CD4-positive, CD25-positive, alpha-beta regulatory T cell (primary cell): ENCODE measurements around the gene ELOB. TPM values are rescaled to one million over a fixed set of nuclear protein-coding genes. Genes with fewer than 3 reads are reported as not detected.
A peak's percentile ranks its signal among the peaks of the same experiment; 100 is the strongest.

Experiments
- ATAC-seq, 2 donors: fragments of 150-1000 bp; cut with Tn5 transposase; one replicate each; pipeline ENCODE4 v1.10.0; 2021; ENCODE audit warnings: low read depth in 2 of 2, moderate number of reproducible peaks in 2 of 2, moderate library complexity in 1 of 2
- DNase-seq, 3 donors: peaks; one replicate each; pipeline versions ENCODE4 v3.0.0 to v3.0.0-alpha.2; 2012 to 2022; ENCODE audit warnings: mixed read lengths in 1 of 3
- H3K27ac ChIP-seq: one replicate; pipeline ENCODE4 v1.7.0; 2013; ENCODE audit warnings: mild to moderate bottlenecking, low read length; ENCODE audit not compliant: insufficient read depth, poor library complexity, severe bottlenecking
- H3K27me3 ChIP-seq: one replicate; pipeline ENCODE4 v1.7.0; 2013; ENCODE audit warnings: low read length; ENCODE audit not compliant: control insufficient read depth, insufficient read depth
- H3K36me3 ChIP-seq: one replicate; pipeline ENCODE4 v1.7.0; 2013; ENCODE audit warnings: mild to moderate bottlenecking, low read length, moderate library complexity; ENCODE audit not compliant: control insufficient read depth, insufficient read depth
- H3K4me1 ChIP-seq: 2 replicates; pipeline ENCODE4 v1.7.0; 2013; ENCODE audit warnings: mild to moderate bottlenecking, low read length; ENCODE audit not compliant: insufficient read depth, control insufficient read depth, poor library complexity, severe bottlenecking
- H3K4me3 ChIP-seq: one replicate; pipeline ENCODE4 v1.7.0; 2013; ENCODE audit warnings: low read depth, mild to moderate bottlenecking, low read length, moderate library complexity
- H3K9me3 ChIP-seq, 2 experiments: 1 replicate in 1 of 2; 2 replicates in 1 of 2; pipeline ENCODE4 v1.7.0; 2013; ENCODE audit warnings: low read length in 2 of 2, mild to moderate bottlenecking in 1 of 2, moderate library complexity in 1 of 2; ENCODE audit not compliant: control insufficient read depth in 2 of 2
- H3K27ac Mint-ChIP-seq, 3 donors: one replicate each; pipeline ENCODE4 v1.8.0; 2020 to 2022; ENCODE audit warnings: mild to moderate bottlenecking in 3 of 3, mixed read lengths in 3 of 3, moderate library complexity in 2 of 3
- H3K27me3 Mint-ChIP-seq: one replicate; pipeline ENCODE4 v1.8.0; 2022; ENCODE audit warnings: mild to moderate bottlenecking, mixed read lengths
- H3K36me3 Mint-ChIP-seq: one replicate; pipeline ENCODE4 v1.8.0; 2020; ENCODE audit warnings: mixed read lengths
- H3K4me1 Mint-ChIP-seq, 4 donors: one replicate each; pipeline ENCODE4 v1.8.0; 2020 to 2022; ENCODE audit warnings: mixed read lengths in 4 of 4, mild to moderate bottlenecking in 1 of 4
- H3K4me3 Mint-ChIP-seq, 4 donors: one replicate each; pipeline ENCODE4 v1.8.0; 2020 to 2022; ENCODE audit warnings: mild to moderate bottlenecking in 4 of 4, mixed read lengths in 4 of 4, moderate library complexity in 3 of 4
- H3K9me3 Mint-ChIP-seq, 7 donors: one replicate each; pipeline ENCODE4 v1.8.0; 2020 to 2022; ENCODE audit warnings: mixed read lengths in 7 of 7, mild to moderate bottlenecking in 3 of 7, moderate library complexity in 2 of 7
- polyA plus RNA-seq, 4 donors: library from polyadenylated mRNA; unstranded; fragments of 300-500 nt; fragmentation: Illumina TruSeq; gene quantifications; one replicate each; pipeline ENCODE4 v1.2.3, GENCODE V29; 2021
- total RNA-seq: library from RNA; stranded (reverse); gene quantifications from one replicate; pipeline ENCODE4 v1.2.3, GENCODE V29; 2022

ELOB gene
- total and polyA plus RNA-seq, 5 donors from 2014 or later = 96.5 to 359 (median 273) TPM

DNA sequence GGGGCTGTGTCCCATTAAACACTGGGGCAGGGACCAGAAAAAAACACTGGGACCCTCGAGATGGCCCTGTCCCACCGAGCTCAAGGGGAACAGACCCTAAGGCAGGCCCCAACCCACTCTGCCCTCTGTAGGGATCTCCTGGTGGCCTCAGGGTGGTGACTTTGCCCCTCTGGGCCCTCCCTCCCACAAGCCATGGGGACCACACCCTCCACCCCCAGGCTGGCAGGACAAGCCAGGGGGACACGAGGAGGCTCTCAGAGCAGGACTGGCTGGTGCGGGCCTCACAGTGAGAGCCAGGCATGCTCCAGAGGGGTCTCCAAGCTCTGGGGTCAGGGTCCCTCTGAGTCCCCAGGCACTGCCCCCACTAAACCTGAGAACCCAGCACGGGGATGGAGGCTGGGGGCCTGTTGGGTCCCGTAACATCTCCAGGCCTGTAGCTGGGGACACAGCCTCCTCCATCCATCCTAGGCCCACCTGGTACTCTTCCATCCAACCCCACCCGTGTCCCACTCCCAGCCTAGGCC, 39.1 kb downstream of the ELOB start:
- Mint-ChIP-seq H3K4me1 (no peaks in the 10 kb centered on the region), H3K36me3 (no peaks in the 10 kb centered on the region), H3K4me3 (no peak overlapping the region), H3K27me3 (no peaks in the 10 kb centered on the region), H3K27ac (no peak overlapping the region), H3K9me3 (no peaks in the 10 kb centered on the region)
- Histone ChIP-seq H3K27me3 (no peaks in the 10 kb centered on the region), H3K9me3 (no peaks in the 10 kb centered on the region), H3K4me3 (no peak overlapping the region), H3K4me1 (no peaks in the 10 kb centered on the region), H3K27ac (no peak overlapping the region), H3K36me3 (no peaks in the 10 kb centered on the region)
- DNase-seq (no peak), ATAC-seq (no peak)

DNA sequence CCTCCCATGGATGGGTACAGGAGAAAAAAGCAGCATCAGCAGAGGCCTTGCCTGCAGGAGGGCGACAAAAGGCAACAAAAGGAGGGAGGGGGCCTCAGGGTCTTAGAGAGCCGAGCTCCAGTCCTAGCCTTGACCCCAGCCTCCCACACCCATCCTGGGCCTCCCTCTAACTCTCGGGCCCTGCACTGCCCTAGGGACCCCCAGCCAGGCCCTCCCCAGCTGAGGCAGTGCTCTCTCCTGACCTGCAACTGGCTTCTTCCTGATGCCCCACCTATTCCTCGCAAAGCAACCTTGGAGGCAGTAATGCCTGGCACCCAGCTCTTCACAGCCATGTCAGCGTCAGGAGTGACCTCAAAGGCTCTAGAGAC, 39.9 kb downstream of the ELOB start:
- no peak overlapping the region for H3K4me3 Mint-ChIP-seq

GRCh38 chr16:2736476-2737237, 40.4 kb downstream of the ELOB start:
- no peaks in the 10 kb centered on the region for H3K4me1 Mint-ChIP-seq
- no peaks in the 10 kb centered on the region for H3K36me3 ChIP-seq
- H3K4me3 Mint-ChIP-seq = no peak overlapping the region
- DNase-seq (no peak), ATAC-seq (no peak)
- no peaks in the 10 kb centered on the region for H3K4me1 ChIP-seq
- no peaks in the 10 kb centered on the region for H3K9me3 Mint-ChIP-seq
- H3K4me3 ChIP-seq = no peak overlapping the region
- no peaks in the 10 kb centered on the region for H3K27me3 ChIP-seq
- no peaks in the 10 kb centered on the region for H3K9me3 ChIP-seq
- no peak overlapping the region for H3K27ac Mint-ChIP-seq
- no peaks in the 10 kb centered on the region for H3K36me3 Mint-ChIP-seq
- peaks cover 3% of the 10 kb centered on the region for H3K27me3 Mint-ChIP-seq
- H3K27ac ChIP-seq = no peak overlapping the region

More for the DNA sequence above, 39.9 kb downstream of the ELOB start:
- Histone ChIP-seq H3K27ac (no peak overlapping the region), H3K4me1 (no peaks in the 10 kb centered on the region), H3K27me3 (no peaks in the 10 kb centered on the region), H3K36me3 (no peaks in the 10 kb centered on the region), H3K4me3 (no peak overlapping the region), H3K9me3 (no peaks in the 10 kb centered on the region)
- DNase-seq = no peak
- no peak for ATAC-seq
- Mint-ChIP-seq H3K4me1 (no peaks in the 10 kb centered on the region), H3K36me3 (no peaks in the 10 kb centered on the region), H3K27me3 (no peaks in the 10 kb centered on the region), H3K9me3 (no peaks in the 10 kb centered on the region), H3K27ac (no peak overlapping the region)

GRCh38 chr16:2734844-2735515, 42.1 kb downstream of the ELOB start:
- Mint-ChIP-seq H3K27me3 (peaks cover 4% of the 10 kb centered on the region), H3K36me3 (no peaks in the 10 kb centered on the region), H3K27ac (no peak overlapping the region), H3K4me1 (no peaks in the 10 kb centered on the region), H3K4me3 (no peak overlapping the region), H3K9me3 (no peaks in the 10 kb centered on the region)
- no peaks in the 10 kb centered on the region for H3K27me3 ChIP-seq
- DNase-seq (no peak), ATAC-seq (no peak)
- H3K4me3 ChIP-seq = no peak overlapping the region
- no peaks in the 10 kb centered on the region for H3K36me3 ChIP-seq
- no peaks in the 10 kb centered on the region for H3K4me1 ChIP-seq
- no peak overlapping the region for H3K27ac ChIP-seq
- H3K9me3 ChIP-seq = no peaks in the 10 kb centered on the region

GRCh38 chr16:2728034-2728433, 49.0 kb downstream of the ELOB start:
- Histone ChIP-seq H3K36me3 (no peaks in the 10 kb centered on the region), H3K27ac (no peak overlapping the region), H3K4me3 (no peak overlapping the region), H3K4me1 (no peaks in the 10 kb centered on the region), H3K27me3 (no peaks in the 10 kb centered on the region), H3K9me3 (no peaks in the 10 kb centered on the region)
- Mint-ChIP-seq H3K4me3 (no peak overlapping the region), H3K27ac (no peak overlapping the region), H3K4me1 (no peaks in the 10 kb centered on the region), H3K27me3 (peaks cover 15% of the 10 kb centered on the region), H3K36me3 (no peaks in the 10 kb centered on the region), H3K9me3 (no peaks in the 10 kb centered on the region)
- ATAC-seq (no peak), DNase-seq (no peak)

DNA sequence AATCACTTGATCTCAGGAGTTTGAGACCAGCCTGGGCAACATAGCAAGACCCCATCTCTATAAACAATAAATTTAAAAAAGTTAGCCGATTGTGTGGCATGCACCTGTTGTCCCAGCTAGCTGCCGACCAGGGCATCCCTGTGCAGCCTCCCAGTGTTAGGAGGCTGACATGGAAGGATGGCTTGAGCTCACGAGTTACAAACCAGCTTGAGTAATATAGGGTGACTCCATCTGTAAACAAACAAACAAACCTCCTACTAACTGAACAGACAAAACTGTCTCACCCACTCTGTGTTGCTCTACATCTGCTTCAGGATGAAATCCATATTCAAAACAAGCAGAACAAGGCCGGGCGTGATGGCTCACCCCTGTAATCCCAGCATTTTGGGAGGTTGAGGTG, 50.2 kb downstream of the ELOB start:
- H3K27ac Mint-ChIP-seq = no peak overlapping the region
- no peak overlapping the region for H3K4me3 Mint-ChIP-seq
- Histone ChIP-seq H3K9me3 (no peaks in the 10 kb centered on the region), H3K4me1 (no peaks in the 10 kb centered on the region), H3K4me3 (no peak overlapping the region), H3K27me3 (no peaks in the 10 kb centered on the region), H3K36me3 (no peaks in the 10 kb centered on the region), H3K27ac (no peak overlapping the region)
- ATAC-seq (no peak), DNase-seq (no peak)
- no peaks in the 10 kb centered on the region for H3K9me3 Mint-ChIP-seq
- H3K36me3 Mint-ChIP-seq = no peaks in the 10 kb centered on the region
- peaks cover 19% of the 10 kb centered on the region for H3K27me3 Mint-ChIP-seq
- H3K4me1 Mint-ChIP-seq = peaks cover 0 to 2% (median 0%) of the 10 kb centered on the region in 4 donors

GRCh38 chr16:2724816-2725348, 52.2 kb downstream of the ELOB start:
- H3K4me3 Mint-ChIP-seq = peak overlapping the region in 1 of 4 donors; percentile 47
- DNase-seq (no peak), ATAC-seq (no peak)
- H3K9me3 Mint-ChIP-seq = no peaks in the 10 kb centered on the region
- Histone ChIP-seq H3K4me3 (no peak overlapping the region), H3K4me1 (peaks cover 8% of the 10 kb centered on the region), H3K36me3 (no peaks in the 10 kb centered on the region), H3K27me3 (no peaks in the 10 kb centered on the region), H3K9me3 (no peaks in the 10 kb centered on the region), H3K27ac (no peak overlapping the region)
- peaks cover 0 to 5% (median 0%) of the 10 kb centered on the region in 4 donors for H3K4me1 Mint-ChIP-seq
- no peaks in the 10 kb centered on the region for H3K36me3 Mint-ChIP-seq
- H3K27me3 Mint-ChIP-seq = peaks cover 15% of the 10 kb centered on the region
- peak overlapping the region in 1 of 3 donors; percentile 52 for H3K27ac Mint-ChIP-seq
